Measurements from ENCODE around the gene DENND6A.

DENND6A gene

GRCh38 chr3:57694146-57694545 is 1.3 kb upstream of the DENND6A start:
- TF ChIP-seq, protein P1, sequence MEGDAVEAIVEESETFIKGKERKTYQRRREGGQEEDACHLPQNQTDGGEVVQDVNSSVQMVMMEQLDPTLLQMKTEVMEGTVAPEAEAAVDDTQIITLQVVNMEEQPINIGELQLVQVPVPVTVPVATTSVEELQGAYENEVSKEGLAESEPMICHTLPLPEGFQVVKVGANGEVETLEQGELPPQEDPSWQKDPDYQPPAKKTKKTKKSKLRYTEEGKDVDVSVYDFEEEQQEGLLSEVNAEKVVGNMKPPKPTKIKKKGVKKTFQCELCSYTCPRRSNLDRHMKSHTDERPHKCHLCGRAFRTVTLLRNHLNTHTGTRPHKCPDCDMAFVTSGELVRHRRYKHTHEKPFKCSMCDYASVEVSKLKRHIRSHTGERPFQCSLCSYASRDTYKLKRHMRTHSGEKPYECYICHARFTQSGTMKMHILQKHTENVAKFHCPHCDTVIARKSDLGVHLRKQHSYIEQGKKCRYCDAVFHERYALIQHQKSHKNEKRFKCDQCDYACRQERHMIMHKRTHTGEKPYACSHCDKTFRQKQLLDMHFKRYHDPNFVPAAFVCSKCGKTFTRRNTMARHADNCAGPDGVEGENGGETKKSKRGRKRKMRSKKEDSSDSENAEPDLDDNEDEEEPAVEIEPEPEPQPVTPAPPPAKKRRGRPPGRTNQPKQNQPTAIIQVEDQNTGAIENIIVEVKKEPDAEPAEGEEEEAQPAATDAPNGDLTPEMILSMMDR (conservative IDR thresholded peaks at IDR 0.05), result no peak
- no peak for TF ChIP-seq ZFX (IDR thresholded peaks at IDR 0.05)

DNA sequence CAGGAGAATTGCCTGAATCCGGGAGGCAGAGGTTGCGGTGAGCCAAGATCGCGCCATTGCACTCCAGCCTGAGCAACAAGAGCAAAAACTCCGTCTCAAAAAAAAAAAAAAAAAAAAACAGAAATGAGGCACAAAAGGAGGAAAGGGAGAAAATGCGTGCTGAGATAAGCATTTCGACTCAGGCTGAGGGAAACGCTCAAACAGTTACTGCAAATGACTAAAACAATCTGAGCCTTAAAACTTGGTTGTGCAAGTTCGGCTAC is 813 bp downstream of the DENND6A start:
- peak overlapping the region; percentile 96 for H3K27ac ChIP-seq

More at GRCh38 chr3:57694146-57694545, 1.3 kb upstream of the DENND6A start:
- H3K27ac ChIP-seq, result no peak overlapping the region

GRCh38 chr3:57691411-57692132 is 1.3 kb downstream of the DENND6A start:
- no peak for TF ChIP-seq ZFX (IDR thresholded peaks at IDR 0.05)
- TF ChIP-seq, protein P1 (conservative IDR thresholded peaks at IDR 0.05), result no peak
- H3K27ac ChIP-seq, result peak overlapping the region; percentile 96

DNA sequence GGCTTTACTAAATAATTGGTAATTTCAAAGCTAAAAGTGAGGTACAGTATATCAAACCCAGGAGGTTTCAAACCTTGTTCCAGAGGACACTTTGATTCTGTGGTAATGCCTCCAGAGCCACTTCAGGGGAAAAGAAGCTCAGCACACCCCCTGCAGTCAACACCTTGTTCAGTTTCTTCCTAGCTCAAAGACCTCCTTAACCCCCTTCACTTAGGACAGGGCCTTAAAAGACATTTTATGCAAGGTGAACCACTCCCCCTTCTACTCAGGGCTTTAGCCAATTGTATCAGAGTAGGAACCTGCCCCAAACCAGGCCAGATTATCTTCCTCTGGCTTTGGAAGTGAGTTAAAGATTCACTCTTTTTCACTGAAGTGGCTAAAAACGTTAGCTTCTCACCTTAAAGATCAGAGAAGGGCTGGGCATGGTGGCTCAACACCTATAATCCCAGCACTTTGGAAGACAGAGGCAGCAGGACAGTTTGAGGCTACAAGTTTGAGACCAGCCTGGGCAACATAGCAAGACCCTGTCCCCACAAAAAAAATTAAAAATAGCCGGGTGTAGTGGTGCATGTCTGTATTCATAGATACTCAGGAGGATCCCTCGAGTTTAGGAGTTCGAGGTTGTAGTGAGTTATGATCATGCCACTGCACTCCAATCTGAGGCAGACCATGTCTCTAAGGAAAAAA is 3.4 kb downstream of the DENND6A start:
- H3K27ac ChIP-seq, result no peak overlapping the region
- TF ChIP-seq, protein P1 (conservative IDR thresholded peaks at IDR 0.05), result no peak
- TF ChIP-seq ZFX (IDR thresholded peaks at IDR 0.05), result no peak

DNA sequence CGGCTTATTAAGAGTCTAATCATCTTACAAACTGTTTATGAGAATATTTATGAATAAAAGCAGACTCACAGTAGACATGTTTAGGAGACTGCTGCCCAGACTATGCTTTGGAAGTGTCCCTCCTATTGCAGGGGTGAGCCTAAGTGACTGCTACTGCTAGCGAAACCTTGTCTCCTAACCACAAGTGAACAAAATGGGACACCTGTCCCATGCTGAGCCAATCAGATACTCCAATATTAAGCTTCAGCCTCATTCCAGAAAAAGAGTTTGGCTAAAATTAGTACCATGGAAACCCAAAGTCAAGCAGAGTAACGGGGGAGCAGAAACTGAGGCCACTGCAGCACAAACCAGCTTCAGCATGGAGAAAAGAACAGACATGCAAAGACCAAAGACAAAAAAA is 4.6 kb downstream of the DENND6A start:
- no peak overlapping the region for H3K27ac ChIP-seq
- TF ChIP-seq, protein P1 (conservative IDR thresholded peaks at IDR 0.05), result no peak
- TF ChIP-seq ZFX (IDR thresholded peaks at IDR 0.05), result no peak

- TF ChIP-seq, protein P1 (conservative IDR thresholded peaks at IDR 0.05), result no peak
- TF ChIP-seq ZFX (IDR thresholded peaks at IDR 0.05), result no peak
- H3K27ac ChIP-seq, result no peak overlapping the region
These were observed 9.6 kb downstream of the DENND6A start for GRCh38 chr3:57683286-57683685.

DNA sequence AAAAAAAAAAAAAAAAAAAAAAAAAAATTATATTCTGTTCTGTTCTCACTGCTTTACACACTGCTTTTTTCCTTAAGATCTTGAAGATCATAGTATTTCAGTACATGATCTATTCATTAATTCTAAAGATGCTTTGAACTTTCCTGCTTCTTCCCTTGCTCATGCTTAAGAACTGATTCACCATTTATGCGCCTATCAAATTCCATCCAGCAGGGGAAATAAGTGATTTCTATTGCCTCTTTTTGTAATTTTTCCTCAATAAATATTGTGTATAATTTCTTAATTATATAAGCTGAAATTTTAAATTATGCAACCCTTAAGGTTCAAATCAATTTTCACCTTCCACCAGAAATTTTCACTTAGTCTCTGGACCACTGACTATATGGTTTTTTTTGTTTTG is 10.6 kb downstream of the DENND6A start:
- no peak overlapping the region for H3K27ac ChIP-seq
- TF ChIP-seq, protein P1 (conservative IDR thresholded peaks at IDR 0.05), result no peak
- no peak for TF ChIP-seq ZFX (IDR thresholded peaks at IDR 0.05)

GRCh38 chr3:57681691-57682090 is 11.2 kb downstream of the DENND6A start:
- no peak overlapping the region for H3K27ac ChIP-seq
- TF ChIP-seq, protein P1 (conservative IDR thresholded peaks at IDR 0.05), result no peak
- no peak for TF ChIP-seq ZFX (IDR thresholded peaks at IDR 0.05)
